Natural killer cell treated with Interleukin-12 subunit alpha and Interleukin-12 subunit beta and Interleukin-15 and Interleukin-18, amount 100 ng/mL, for 72 hours (primary cell): ENCODE measurements around the gene COX17. TPM values are rescaled to one million over a fixed set of nuclear protein-coding genes. Genes with fewer than 3 reads are reported as not detected.
A peak's percentile ranks its signal among the peaks of the same experiment; 100 is the strongest.
"Not testable (repeated sequence)": the region's sequence is repeated elsewhere in the genome, so short reads cannot be mapped to it uniquely, and the experiment has no call there.

ENCODE experiments used
- ATAC-seq, 2 donors: fragments of 150-1000 bp; cut with Tn5 transposase in 1 of 2; sonication (Bioruptor Pico), chemical (Tn5 transposase) in 1 of 2; 2 replicates each; pipeline ENCODE4 v1.10.0; 2021
- DNase-seq: peaks from one replicate; pipeline ENCODE4 v3.0.0; 2022; ENCODE audit warnings: low spot score
- H3K27ac Mint-ChIP-seq, 2 donors: 1 replicate in 1 of 2; 2 replicates in 1 of 2; pipeline ENCODE4 v1.8.0; 2022; ENCODE audit warnings: mixed read lengths in 2 of 2, mild to moderate bottlenecking in 1 of 2, moderate library complexity in 1 of 2
- H3K27me3 Mint-ChIP-seq, 2 donors: 1 replicate in 1 of 2; 2 replicates in 1 of 2; pipeline ENCODE4 v1.8.0; 2022; ENCODE audit warnings: mixed read lengths in 2 of 2
- H3K36me3 Mint-ChIP-seq: one replicate; pipeline ENCODE4 v1.8.0; 2022; ENCODE audit warnings: mixed read lengths
- H3K4me1 Mint-ChIP-seq, 2 donors: 1 replicate in 1 of 2; 2 replicates in 1 of 2; pipeline ENCODE4 v1.8.0; 2022; ENCODE audit warnings: low read depth in 2 of 2, mixed read lengths in 2 of 2, mild to moderate bottlenecking in 1 of 2
- H3K4me3 Mint-ChIP-seq: one replicate; pipeline ENCODE4 v1.8.0; 2022; ENCODE audit warnings: mixed read lengths
- H3K9me3 Mint-ChIP-seq: 2 replicates; pipeline ENCODE4 v1.8.0; 2022; ENCODE audit warnings: mixed read lengths
- total RNA-seq, 2 donors: library from RNA; stranded (reverse); gene quantifications; one replicate each; pipeline ENCODE4 v1.2.3, GENCODE V29; 2022

The COX17 gene
- total RNA-seq, 2 donors from 2014 or later: 98.7 to 99.9 TPM

- DNase-seq (no peak), ATAC-seq (no peak)
- Mint-ChIP-seq H3K36me3 (no peaks in the 10 kb centered on the region), H3K4me1 (no peaks in the 10 kb centered on the region), H3K27me3 (peaks cover 15 to 23% of the 10 kb centered on the region in 2 donors), H3K9me3 (peaks cover 3% of the 10 kb centered on the region), H3K27ac (no peak overlapping the region), H3K4me3 (no peak overlapping the region)
These were observed 12.9 kb upstream of the COX17 start for GRCh38 chr3:119690043-119690656.

GRCh38 chr3:119683421-119683820 lies 6.2 kb upstream of the COX17 start:
- no peak for DNase-seq
- H3K27me3 Mint-ChIP-seq: peaks cover 7 to 8% of the 10 kb centered on the region in 2 donors
- no peak overlapping the region for H3K27ac Mint-ChIP-seq
- no peaks in the 10 kb centered on the region for H3K9me3 Mint-ChIP-seq
- no peaks in the 10 kb centered on the region for H3K4me1 Mint-ChIP-seq
- H3K36me3 Mint-ChIP-seq: no peaks in the 10 kb centered on the region
- no peak for ATAC-seq
- no peak overlapping the region for H3K4me3 Mint-ChIP-seq

- Mint-ChIP-seq H3K27ac (no peak overlapping the region), H3K36me3 (no peaks in the 10 kb centered on the region), H3K27me3 (no peaks in the 10 kb centered on the region), H3K9me3 (no peaks in the 10 kb centered on the region), H3K4me3 (no peak overlapping the region), H3K4me1 (peaks cover 12 to 13% of the 10 kb centered on the region in 2 donors)
- ATAC-seq: no peak
- no peak for DNase-seq
These were observed 4.1 kb upstream of the COX17 start for GRCh38 chr3:119681279-119681678.

DNA sequence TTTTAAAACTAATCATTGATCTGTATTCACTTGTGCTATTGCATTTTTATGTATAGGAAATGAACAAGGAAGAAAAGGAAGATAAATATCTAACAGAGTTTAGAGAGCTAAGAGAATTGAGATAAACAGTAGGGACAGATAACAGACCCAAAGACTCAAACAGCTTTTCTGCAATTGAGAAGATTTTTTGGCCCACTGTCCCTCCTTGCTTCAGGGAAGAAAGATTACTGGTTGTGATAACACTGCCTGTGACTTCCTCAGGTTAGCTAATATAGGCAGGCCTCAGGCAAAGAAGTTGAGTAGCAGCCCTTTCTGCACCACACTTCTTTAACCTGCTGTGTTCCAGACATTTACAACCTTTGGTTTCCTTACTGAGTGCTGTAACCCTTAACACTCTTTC lies 2.7 kb upstream of the COX17 start:
- no peak overlapping the region for H3K27ac Mint-ChIP-seq
- DNase-seq (no peak), ATAC-seq (no peak)
- H3K36me3 Mint-ChIP-seq: no peaks in the 10 kb centered on the region
- no peak overlapping the region for H3K4me3 Mint-ChIP-seq
- no peaks in the 10 kb centered on the region for H3K9me3 Mint-ChIP-seq
- no peaks in the 10 kb centered on the region for H3K27me3 Mint-ChIP-seq
- peaks cover 24 to 26% of the 10 kb centered on the region in 2 donors for H3K4me1 Mint-ChIP-seq

- H3K27me3 Mint-ChIP-seq, DNase-seq, H3K9me3 Mint-ChIP-seq, H3K4me3 Mint-ChIP-seq, ATAC-seq, H3K36me3 Mint-ChIP-seq: not testable (repeated sequence)
- H3K4me1 Mint-ChIP-seq: peaks cover 24 to 26% of the 10 kb centered on the region in 2 donors
- peak overlapping the region; percentile 96 to 98 for H3K27ac Mint-ChIP-seq
These were observed 1.0 kb upstream of the COX17 start for GRCh38 chr3:119678209-119678608.

DNA sequence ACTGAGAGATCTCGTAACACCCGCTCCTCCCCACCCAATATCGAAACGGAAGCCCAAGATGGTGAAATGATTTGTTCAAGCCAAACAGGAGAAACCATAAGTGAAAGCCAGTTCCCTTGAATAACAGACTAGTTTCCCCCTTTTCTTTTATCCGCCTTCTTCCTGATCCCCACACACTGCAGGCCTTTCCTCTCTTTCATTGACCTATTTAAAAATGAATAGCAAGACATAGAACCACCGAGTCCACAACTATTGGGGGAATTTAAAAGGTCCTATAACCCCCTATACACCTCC lies 382 bp upstream of the COX17 start:
- ATAC-seq: no peak
- H3K9me3 Mint-ChIP-seq: no peaks in the 10 kb centered on the region
- H3K36me3 Mint-ChIP-seq: no peaks in the 10 kb centered on the region
- DNase-seq: no peak
- H3K27me3 Mint-ChIP-seq: no peaks in the 10 kb centered on the region
- peak overlapping the region; percentile 96 to 98 for H3K27ac Mint-ChIP-seq
- peak overlapping the region; percentile 89 for H3K4me3 Mint-ChIP-seq
- H3K4me1 Mint-ChIP-seq: peaks cover 26 to 27% of the 10 kb centered on the region in 2 donors

GRCh38 chr3:119676020-119676419 lies 1.2 kb downstream of the COX17 start:
- DNase-seq: no peak
- Mint-ChIP-seq H3K9me3 (no peaks in the 10 kb centered on the region), H3K4me3 (peak overlapping the region; percentile 89), H3K36me3 (peaks cover 6% of the 10 kb centered on the region), H3K4me1 (peaks cover 26 to 30% of the 10 kb centered on the region in 2 donors), H3K27ac (peak overlapping the region; percentile 96 to 98), H3K27me3 (no peaks in the 10 kb centered on the region)
- no peak for ATAC-seq

DNA sequence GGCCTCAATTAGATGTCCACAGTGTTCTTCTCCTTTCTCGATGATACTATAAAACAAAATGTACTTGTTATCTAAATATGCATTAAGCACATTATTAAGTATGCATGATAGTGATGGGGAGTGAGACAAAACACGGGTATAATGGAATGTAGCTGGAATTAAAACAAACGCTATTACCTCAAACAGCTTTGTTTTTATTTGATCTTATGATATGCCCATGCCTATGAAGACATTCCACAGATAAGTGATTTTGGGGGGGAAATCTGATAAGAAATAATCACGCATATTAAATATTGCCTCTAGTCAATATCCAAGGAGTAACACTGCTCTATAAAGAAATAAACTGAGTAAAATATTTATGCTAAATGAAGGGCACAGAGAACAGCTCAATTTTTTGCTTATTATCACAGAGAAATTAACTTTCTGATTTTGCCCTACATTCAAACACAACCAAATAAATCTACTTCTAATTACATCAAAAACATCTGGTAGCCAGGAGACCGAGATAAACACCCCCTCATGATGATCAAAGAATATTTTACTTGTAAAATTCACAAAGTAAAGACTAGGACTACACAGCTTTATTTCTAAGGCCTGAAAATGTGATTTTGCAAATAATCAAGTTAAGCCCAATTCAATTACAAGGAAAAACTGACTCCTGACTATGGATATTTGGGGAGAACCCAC lies 1.9 kb downstream of the COX17 start:
- no peak for DNase-seq
- ATAC-seq: no peak

DNA sequence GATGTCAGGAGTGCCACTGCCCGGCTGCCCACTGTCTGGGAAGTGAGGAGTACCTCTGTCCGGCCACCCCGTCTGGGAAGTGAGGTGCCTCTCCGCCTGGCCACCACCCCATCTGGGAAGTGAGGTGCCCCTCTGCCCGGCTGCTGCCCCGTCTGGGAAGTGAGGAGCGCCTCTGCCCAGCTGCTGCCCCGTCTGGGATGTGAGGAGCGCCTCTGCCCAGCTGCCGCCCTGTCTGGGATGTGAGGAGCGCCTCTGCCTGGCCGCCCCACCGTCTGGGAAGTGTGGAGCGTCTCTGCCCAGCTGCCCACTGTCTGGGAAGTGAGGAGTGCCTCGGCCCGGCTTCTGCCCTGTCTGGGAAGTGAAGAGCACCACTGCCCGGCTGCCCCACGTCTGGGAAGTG lies 3.3 kb downstream of the COX17 start:
- H3K27ac Mint-ChIP-seq: no peak overlapping the region
- H3K36me3 Mint-ChIP-seq: peaks cover 6% of the 10 kb centered on the region
- no peaks in the 10 kb centered on the region for H3K27me3 Mint-ChIP-seq
- peaks cover 26 to 30% of the 10 kb centered on the region in 2 donors for H3K4me1 Mint-ChIP-seq
- no peak for ATAC-seq
- no peak for DNase-seq
- no peaks in the 10 kb centered on the region for H3K9me3 Mint-ChIP-seq
- H3K4me3 Mint-ChIP-seq: no peak overlapping the region

More for the DNA sequence above, 1.9 kb downstream of the COX17 start:
- H3K4me3 Mint-ChIP-seq: peak overlapping the region; percentile 89
- no peaks in the 10 kb centered on the region for H3K9me3 Mint-ChIP-seq
- peaks cover 6% of the 10 kb centered on the region for H3K36me3 Mint-ChIP-seq
- no peaks in the 10 kb centered on the region for H3K27me3 Mint-ChIP-seq
- peak overlapping the region; percentile 96 to 98 for H3K27ac Mint-ChIP-seq
- H3K4me1 Mint-ChIP-seq: peaks cover 26 to 30% of the 10 kb centered on the region in 2 donors

GRCh38 chr3:119672776-119673175 lies 4.4 kb downstream of the COX17 start:
- Mint-ChIP-seq H3K27ac (no peak overlapping the region), H3K27me3 (no peaks in the 10 kb centered on the region), H3K36me3 (peaks cover 6% of the 10 kb centered on the region), H3K4me1 (peaks cover 25 to 30% of the 10 kb centered on the region in 2 donors), H3K4me3 (no peak overlapping the region), H3K9me3 (no peaks in the 10 kb centered on the region)
- ATAC-seq: no peak
- DNase-seq: no peak

GRCh38 chr3:119669906-119670570 lies 7.2 kb downstream of the COX17 start:
- peaks cover 11% of the 10 kb centered on the region for H3K36me3 Mint-ChIP-seq
- H3K4me1 Mint-ChIP-seq: peaks cover 2 to 7% of the 10 kb centered on the region in 2 donors
- H3K27ac Mint-ChIP-seq: peak overlapping the region in 1 of 2 donors; percentile 39

DNA sequence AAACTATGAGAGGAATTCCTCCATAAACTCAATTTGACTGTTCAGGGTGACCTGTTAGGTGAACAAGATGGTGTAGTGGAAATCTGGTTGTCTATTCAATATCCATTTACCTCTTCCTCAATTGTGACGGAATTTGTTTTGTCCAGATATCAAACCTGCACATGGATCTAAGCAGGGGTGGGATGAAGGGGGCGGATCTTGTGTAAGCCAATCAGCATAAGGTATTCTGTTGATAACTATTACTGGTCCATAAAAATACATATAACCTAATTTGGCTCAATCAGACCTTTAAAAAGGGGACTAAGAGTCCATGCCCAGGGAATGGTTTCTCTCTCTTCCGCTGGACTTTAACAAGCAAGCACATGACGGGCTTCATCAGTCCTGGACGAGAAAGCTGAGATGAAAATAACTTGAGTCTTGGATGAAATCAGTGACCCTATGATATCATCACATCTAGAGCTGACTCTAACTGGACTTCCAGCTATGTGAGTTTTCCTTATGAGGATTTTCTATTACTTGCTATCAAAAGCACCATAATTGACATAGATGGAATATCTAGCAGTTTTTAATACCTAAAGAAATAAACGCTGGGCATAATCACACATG lies 11.1 kb downstream of the COX17 start:
- H3K9me3 Mint-ChIP-seq: no peaks in the 10 kb centered on the region
- ATAC-seq (no peak), DNase-seq (no peak)
- H3K36me3 Mint-ChIP-seq: peaks cover 5% of the 10 kb centered on the region
- H3K27ac Mint-ChIP-seq: no peak overlapping the region
- H3K4me1 Mint-ChIP-seq: peaks cover 14% of the 10 kb centered on the region in 2 donors
- no peak overlapping the region for H3K4me3 Mint-ChIP-seq
- no peaks in the 10 kb centered on the region for H3K27me3 Mint-ChIP-seq

More at GRCh38 chr3:119669906-119670570, 7.2 kb downstream of the COX17 start:
- no peaks in the 10 kb centered on the region for H3K27me3 Mint-ChIP-seq
- no peaks in the 10 kb centered on the region for H3K9me3 Mint-ChIP-seq
- ATAC-seq (no peak), DNase-seq (no peak)
- H3K4me3 Mint-ChIP-seq: no peak overlapping the region

DNA sequence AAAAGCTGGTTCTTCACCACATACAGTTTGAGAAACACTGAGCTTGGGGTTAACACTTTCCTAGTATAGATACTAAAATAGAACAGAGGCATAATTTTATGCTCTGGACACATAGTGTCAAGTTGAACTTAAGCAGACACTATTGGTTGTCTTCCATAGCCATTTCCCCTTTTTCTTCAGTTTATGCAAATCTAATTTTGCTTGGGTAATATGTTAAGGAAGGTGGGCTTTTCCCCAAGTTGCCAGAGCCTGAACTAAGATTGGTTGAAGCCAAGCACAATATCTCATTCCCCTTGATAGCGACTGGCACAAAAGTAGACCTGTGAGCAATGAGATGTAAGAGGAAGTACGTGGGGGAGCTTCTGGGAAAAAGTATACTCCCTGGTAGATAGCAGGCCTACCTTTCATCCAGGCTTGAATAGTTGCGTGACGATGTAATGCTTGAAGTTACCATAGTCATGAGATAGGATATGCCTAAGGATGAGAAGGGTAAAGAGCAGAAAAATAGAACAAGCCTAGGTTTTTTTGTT lies 12.3 kb downstream of the COX17 start:
- ATAC-seq: peak; percentile 72 to 86
- Mint-ChIP-seq H3K4me3 (peak overlapping the region; percentile 11), H3K36me3 (peaks cover 5% of the 10 kb centered on the region), H3K27ac (peak overlapping the region; percentile 38 to 88), H3K4me1 (peaks cover 14 to 17% of the 10 kb centered on the region in 2 donors), H3K27me3 (no peaks in the 10 kb centered on the region), H3K9me3 (no peaks in the 10 kb centered on the region)
- no peak for DNase-seq
